Measurements from ENCODE around the gene CLEC3B.

The CLEC3B gene

DNA sequence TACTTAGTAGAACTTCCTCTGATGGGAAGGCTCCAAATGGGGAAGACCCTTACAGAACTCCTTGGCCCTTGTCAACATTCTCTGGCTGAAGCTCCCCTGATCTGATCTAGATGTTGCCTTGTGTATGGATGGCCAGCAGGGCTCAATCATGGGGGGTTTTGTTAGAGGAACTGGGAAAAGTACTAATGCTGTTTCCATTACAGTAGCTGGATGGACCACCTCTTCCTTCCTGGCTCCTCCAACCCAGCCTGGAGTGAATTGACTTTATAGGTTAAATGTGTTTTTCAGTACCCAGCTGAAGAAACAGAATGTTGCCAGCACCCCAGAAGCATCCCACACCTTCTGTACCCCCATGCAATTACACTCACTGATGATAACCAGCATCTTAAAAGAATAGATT lies 22.7 kb upstream of the CLEC3B start:
- no peak for DNase-seq (ENCODE audit: low read depth in 2 of 2)

DNA sequence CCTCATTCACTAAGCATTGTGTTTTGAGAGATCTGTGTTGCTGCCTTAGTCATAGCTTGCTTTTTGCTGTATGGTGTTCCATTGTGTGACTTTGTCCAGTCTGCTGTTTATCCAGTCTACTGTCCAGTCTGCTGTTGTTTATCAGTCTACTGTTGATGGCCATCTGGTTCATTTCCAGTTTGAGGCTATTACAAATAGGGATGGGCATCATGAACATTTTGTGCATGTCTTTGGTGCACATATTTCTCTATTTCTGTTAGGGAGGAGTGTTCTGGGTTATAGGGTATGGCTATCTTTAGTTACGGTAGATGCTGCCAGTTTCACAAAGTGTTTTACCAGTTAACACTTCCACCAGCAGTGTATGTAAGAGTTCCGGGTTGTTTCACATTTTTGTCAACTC lies 22.2 kb upstream of the CLEC3B start:
- no peak for DNase-seq (ENCODE audit: low read depth in 2 of 2)

DNA sequence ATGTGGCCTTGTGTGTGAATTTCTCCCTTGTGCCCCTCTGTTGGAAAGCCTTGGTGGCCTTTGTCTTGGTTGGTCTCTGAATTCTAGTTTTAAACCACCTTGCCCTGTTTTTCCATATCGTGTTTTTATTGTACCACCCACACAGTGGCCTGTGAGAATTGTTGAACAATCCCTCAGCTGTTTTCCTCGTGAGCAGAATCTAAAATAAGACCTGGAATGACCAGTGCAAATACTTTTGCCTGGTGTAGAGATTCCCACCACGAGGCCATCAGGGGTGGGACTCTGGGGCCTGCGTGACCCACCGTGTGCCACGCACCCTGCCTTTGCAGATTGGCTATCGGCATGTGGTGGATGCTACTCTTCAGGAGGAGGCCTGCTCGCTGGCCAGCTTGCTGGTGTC lies 19.0 kb upstream of the CLEC3B start:
- no peak for DNase-seq (ENCODE audit: low read depth in 2 of 2)

DNA sequence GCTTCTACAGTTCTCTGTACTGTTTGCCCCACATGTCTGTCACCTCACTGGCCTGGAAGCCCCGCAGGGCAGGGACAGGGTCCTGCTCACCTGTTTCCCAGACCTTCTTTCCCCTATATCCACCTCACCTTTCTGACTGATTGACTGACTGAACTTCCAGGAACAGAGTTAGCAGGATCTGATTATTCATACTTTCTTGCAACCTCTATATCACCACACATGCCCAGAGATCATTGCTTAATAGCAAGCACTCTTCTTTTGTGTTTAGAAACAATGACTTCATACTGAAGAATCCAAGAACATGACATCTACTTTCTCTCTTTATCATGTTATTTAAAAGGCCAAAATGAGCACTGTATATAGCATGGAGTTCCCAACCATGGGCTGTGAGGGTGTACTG lies 18.0 kb upstream of the CLEC3B start:
- DNase-seq (ENCODE audit: low read depth in 2 of 2) = no peak

DNA sequence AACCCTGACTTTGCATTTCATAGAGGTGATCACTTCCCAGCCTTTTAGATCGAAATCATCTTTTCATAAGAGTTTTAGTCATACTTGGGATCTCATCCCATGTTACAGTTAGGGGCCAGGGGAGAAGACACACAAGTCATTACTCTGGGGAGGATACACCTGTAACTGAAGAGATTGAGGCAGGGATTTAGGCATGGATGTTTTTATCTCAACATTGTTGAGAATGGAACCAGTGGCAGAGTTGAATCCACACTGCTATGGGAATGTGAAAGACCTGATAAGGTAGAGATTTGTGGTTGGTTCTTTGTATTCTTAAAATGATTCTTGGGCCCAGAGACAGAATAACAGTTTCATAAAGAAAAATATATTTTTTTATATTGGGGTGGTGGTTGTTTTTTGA lies 16.2 kb upstream of the CLEC3B start:
- DNase-seq (ENCODE audit: low read depth in 2 of 2) = no peak

DNA sequence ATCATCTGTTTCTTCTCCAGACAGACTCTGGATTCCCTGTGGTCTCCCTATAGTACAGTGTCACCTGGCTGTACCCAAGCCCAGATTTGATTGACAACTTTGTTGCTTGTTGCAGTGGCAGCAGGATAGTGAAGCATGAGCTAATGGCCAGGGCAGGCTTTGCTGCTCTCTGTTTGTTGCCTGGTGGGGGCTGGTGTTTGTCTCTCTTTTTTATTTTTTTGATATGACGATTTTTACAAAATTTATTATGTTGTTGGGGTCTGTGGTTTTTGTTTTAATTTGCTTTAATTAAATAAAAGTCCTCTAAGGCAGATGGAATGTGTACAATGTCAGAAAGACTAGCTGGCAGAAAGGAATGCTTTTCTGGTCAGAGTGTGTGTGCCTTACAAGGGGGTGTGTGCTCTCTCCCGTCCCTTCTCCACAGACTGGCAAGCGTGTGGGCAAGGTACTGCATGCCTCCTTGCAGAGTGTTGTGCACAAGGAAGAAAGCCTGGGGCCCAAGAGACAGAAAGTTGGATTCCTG lies 15.2 kb upstream of the CLEC3B start:
- no peak for DNase-seq (ENCODE audit: low read depth in 2 of 2)

DNA sequence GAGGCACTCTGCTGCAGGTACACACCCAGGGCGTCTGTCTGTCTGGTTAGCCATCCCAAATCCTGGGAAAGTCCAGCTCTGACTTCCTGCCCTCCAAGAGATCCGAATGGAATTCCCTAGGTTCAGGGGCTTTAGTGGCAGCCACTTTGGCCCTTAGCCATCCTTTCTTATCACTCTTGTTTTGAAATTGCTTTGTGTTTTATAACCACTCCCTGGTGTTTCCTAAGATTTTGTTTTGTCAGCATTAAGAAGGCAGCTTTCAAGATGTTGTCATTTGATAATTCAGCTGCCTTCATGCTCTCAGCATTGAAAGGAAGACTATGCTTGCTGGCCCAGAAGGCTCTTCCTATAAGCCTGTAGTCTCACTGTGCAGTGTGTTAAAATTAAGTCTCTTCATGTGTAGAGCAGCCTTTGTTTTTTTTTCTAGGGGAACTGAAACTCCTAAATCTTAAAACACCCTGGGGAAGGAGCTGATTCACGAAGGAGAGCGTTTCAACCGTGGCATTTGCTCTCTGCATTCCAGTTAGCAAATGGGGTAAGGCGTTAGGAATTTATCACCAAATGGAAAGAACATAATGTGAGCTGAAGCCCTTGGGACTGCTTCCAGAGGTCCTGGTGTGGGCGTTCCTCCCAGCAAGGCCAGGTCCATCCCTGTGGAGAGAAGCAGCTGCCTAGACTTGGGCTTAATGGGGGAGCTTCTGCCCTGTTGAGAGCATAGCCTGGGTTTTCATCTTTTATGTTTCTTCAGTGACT lies 14.2 kb upstream of the CLEC3B start:
- DNase-seq (ENCODE audit: low read depth in 2 of 2) = no peak

DNA sequence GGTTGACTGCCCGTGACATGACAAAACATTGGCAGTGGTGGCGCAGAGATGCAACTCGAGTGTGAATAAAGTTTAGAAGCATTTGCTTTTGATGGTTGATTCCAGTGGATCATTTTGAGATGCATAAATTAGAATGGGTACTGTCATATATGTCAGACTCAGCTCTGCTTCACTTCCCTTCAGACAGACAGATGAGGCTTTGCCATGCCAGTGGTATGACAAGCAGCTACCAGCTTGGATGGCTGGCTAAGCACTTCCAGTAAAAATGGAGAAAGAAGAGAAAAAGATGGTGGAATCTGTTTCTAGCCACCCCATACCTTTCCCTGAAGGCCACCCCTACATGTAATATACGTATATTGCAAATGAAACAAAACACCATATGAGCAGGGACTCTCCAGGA lies 13.5 kb upstream of the CLEC3B start:
- DNase-seq (ENCODE audit: low read depth in 2 of 2) = no peak

DNA sequence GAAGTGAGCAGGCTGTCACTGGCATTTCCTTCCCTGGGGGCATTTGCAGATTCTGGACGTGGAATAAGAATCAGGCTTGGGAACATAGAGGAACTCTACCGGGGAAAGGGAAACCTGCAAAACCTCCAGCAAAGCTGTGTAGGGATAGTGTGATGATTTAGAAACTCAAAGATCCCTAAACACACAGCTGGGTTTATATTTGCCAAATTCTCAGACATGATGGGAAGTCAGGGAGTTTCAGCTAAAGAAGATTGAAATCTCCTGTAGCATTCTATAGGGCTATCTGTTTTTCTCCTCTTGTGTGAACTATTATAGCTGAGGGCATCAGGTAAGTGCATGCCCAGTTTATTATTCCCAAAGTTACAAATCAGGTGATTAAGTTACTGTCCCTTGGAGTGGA lies 9.2 kb upstream of the CLEC3B start:
- DNase-seq (ENCODE audit: low read depth in 2 of 2) = no peak

DNA sequence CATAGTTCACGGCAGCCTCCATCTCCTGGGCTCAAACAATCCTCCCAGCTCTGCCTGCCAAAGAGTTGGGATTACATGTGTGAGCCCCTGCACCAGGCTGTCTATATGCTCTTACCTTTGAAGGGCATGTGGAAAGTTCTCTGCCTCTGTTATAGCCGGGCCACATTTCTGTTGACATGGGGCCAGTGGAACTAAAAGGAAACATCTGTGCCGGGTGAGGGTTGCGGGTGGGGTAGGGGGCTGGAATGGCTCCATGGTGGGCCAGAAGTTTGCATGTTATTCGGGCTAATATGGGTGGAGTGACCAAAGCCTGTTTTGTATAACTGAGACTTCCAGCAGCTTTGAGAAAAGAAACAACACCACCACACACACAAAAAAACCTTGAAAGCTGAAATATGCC lies 8.3 kb upstream of the CLEC3B start:
- no peak for DNase-seq (ENCODE audit: low read depth in 2 of 2)

DNA sequence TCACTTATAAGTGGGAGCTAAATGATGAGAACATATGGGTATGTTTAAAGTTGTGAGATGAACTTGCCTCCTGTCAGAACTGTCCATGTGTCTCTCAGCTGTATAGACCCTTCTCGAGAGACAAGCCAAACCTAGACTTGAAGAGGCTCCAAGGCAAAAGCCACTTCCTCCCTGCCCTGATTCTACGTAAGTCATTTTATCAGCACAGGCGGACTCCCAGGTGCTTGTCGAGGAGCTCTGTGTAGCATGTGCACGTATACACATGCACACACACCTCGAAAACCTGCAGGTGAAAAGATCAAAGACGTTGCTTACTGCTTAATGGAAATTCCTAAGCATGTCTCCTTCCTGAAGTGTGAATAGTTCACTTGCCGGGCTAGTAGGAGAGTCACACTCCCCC lies 5.6 kb upstream of the CLEC3B start:
- DNase-seq (ENCODE audit: low read depth in 2 of 2) = no peak

DNA sequence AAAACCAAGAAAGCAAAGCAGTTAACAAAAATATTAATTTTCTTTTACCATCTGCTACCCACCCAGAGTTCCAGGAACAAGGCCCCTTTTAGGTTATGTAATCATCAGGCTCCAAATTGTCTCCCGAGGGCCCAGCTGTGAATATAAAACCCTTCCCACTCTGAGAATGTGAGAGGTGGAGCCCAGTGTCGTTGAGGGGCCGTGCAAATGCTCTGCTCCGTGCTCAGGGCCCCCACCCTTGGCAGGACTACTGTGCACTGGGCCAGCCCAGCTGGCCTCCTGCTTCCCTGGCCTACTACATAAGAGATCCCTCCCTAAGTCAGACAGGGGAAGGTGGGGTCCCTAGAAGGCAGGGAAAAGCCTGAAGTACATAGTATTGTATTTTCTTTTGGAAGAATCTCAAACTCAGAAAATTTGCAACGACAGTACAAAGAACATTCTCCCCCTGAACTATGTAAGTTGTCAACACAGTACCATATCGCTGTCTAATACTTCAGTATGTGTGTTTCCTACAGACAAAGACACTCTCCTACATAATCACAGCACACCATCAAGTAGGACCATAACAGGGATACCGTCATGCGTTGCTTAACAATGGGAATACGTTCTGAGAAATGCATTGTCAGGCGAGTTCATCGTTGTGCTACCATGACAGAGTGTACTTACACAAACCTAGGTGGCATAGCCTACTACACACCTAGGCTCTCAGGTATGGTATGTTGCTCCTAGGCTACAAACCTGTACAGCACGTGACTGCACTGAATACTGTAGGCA lies 4.4 kb upstream of the CLEC3B start:
- DNase-seq (ENCODE audit: low read depth in 2 of 2) = no peak

DNA sequence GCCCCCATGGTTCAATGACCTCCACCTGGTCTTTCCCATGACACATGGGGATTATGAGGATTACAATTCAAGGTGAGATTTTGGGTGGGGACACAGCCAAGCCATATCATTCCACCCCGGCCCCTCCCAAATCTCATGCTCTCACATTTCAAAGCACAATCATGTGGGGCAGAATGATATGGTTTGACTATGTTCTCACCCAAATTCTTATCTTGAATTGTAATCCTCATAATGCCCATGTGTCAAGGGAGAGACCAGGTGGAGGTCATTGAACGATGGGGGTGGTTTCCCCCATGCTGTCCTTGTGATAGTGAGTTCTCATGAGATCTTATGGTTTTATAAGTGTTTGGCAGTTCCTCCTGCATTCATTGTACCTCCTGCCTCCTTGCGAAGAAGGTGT lies 2.4 kb upstream of the CLEC3B start:
- no peak for DNase-seq (ENCODE audit: low read depth in 2 of 2)

DNA sequence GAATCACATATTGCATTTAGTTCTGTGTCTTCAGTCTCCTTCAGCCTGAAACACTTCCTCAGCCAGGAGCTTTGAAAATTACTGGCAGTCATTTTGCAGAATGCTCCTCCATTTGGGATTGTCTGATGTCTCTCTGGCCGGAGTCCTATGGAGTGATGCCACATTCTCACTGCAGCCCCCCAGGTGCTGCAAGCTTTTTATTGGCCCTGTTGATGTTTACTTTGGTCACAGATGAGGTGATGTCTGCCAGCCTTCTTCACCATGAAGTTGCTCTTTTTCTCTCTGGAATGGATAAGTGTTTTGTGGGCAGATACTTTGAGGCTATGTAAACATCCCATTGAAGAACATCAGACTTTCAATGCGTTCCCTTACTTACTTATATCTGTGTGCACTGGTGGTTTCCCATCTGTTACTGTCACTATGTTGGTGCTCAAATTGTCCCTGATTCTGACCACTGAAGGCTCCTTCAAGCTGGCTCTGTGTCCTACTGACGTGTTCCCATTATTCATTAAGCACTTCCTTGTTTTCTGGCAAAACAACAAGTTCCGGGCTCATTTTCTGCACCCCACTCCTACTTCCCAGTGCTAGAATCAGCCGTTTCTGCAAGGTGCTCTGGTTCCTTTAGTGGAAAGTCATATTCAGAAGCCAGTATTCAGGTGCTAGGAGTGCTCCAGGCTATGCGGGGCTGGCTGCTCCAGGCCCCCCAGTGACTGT lies 1.4 kb upstream of the CLEC3B start:
- DNase-seq (ENCODE audit: low read depth in 2 of 2) = no peak

DNA sequence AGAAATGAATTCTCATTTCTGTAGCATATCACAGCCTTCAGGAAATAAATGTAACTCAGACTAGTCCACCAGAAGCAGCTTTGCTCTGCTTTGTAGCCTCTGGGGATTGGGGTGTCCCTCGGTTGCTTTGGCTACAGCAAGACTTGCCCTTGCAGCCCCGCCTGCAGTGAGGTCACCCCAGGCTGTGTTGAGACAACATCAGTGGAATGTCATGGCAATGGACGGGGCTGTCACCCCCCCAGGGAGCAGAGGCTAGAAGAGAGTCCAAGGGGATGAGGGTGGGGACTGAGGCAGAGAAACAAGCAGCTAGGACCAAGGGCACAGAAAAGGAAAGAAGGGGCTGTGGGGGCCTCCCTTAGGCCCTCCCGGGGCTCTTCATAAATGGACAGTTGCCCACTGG lies 854 bp downstream of the CLEC3B start:
- DNase-seq (ENCODE audit: low read depth in 2 of 2) = no peak

DNA sequence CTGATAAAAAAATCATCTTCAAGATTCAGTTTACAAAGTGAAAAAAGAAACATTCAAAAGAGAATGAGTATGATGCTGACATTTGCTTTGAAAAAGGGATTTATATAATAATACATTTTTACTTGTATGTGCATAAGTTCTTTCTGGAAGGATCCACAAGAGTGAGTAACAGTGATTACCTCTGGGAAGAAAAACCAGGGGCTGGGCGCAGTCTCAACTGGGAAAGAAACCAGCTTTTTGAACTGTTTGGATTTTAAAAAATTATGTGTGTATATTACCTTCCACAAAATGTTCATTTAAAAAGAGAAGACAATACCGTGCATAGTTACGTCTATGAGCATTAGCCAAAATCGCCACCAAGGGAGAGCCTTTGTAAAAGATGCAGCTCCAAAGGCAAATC lies 1.3 kb downstream of the CLEC3B start:
- DNase-seq (ENCODE audit: low read depth in 2 of 2) = no peak

DNA sequence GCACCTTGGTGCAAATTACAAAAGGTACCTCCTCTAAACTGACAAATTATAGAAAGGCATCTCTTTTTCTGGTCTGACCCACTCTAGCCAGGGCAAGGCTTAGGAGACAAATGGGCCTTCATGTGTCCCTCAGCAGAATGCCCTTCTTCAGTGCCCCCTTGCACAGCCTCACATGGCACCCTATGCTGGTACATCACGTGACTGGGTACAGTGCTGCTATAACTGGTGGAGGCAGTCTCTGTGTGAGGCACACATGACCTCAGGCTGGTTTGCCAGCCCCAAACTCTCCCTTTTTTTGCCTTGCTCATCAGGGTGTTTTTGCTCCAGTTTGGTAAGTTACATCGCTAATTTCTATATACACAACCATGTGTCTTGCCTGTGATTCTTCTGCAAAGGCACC lies 3.1 kb downstream of the CLEC3B start:
- DNase-seq (ENCODE audit: low read depth in 2 of 2) = no peak

DNA sequence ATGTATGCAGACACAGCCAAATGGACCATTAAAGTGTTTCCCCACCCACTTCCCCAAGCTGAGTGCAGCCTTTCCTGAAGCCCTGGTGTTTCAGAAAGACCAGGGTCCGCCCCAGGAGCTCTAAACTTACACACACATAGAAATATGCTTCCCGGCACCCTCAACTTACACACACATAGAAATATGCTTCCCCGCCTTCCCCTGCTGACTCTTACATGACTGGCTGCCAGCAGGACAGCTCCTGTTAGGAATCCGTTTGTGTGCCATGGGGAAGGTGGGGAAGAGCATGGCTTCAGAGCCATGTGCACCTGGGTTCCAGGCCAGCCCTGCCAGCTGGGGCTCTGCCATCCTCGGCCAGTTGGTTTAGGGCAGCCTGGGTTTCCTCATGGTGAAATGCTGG lies 3.6 kb downstream of the CLEC3B start:
- DNase-seq (ENCODE audit: low read depth in 2 of 2) = no peak

DNA sequence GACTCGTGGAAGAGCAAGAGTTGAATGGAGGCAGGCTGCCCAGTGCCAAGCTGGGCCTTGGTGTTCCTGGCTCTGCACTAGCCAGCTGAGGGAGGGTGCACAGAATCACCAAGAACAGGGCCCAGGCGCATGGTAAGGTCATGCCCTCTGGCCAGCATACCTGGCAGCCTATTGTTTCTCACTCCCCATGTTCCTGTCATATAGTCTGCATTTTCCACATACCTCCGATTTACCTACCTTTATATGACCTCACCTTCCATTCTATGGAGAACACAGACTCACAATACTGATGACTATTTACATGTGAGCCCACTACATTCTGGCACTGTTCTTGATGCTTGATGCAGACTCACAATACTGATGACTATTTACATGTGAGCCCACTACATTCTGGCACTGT lies 5.4 kb downstream of the CLEC3B start:
- DNase-seq (ENCODE audit: low read depth in 2 of 2) = no peak

DNA sequence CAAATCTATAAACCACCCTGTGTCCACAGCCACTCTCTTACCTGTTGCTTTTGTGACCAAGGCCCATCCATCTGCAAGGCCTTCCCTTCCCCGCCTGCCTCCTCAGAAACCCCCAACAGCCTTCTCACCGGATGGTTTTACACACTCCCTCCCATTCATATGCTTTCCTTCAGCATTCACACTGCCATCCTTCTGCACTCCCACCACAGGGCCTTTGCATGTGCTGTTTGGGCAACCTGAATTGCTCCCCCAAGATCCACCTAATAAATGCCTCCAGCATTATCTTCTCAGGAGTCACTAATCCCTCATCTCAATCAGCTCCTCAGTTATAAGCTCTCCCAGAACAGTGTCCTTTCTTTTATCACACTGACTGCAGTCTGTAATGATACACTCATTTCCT lies 6.0 kb downstream of the CLEC3B start:
- DNase-seq (ENCODE audit: low read depth in 2 of 2) = no peak

DNA sequence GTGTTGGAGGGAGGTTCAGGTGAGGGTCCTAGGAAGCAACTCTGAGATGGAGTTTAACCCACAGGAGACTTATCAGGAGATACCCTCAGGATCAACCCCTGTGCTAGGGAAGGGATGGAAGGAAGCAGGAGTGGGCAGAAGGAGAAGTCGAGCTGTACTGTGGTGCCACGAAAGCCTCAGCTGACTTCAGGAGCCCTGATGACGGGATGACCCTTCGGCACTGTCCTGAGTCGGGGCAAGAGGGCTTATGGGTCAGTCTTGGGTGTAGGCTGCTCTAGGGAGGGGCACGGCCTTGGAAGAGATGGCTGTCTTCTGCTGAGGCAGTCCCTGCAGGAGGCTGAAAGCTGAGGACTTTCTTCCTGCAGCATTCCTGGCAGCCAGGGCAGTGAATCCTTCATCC lies 7.7 kb downstream of the CLEC3B start:
- no peak for DNase-seq (ENCODE audit: low read depth in 2 of 2)

DNA sequence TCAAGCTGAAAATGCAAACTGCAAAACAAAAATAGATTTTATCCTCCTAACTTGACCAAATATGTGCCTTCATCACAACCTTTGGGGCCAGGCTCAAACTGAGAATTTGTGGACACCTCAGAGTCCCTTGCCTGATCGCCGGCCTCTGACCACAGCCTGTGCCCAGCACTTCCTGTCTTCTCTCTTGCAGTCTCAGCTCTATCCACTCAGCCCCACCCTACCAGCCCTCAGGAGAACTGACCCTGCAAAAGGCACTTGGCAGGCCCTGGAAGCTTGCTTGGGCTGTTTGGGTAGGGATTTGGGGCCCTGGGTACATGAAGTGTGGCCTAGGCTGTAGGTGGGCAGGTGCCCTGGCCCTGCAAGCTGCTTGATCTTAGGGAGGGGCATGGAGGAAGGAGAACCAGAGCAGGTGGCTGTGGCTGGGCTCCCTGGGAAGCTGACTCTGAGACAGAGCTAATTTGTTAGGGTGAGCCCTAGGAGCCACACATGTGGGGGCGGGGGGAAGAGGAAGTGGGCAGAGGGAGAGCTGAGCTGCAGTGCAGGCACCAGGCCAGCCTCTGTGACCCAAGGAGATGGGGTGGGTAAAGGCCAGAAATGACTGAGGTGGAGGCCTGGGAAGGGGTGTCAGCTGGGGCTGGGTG lies 8.6 kb downstream of the CLEC3B start:
- DNase-seq (ENCODE audit: low read depth in 2 of 2) = peak in 1 of 2 donors; percentile 17

Measured in stimulated activated CD8-positive, alpha-beta memory T cell treated with anti-CD3 and anti-CD28 coated beads, Interleukin-2, amount 100 ng/mL, for 48 hours (primary cell).